K562 (cell line): ENCODE results near the gene CENPB. TPM values are rescaled to one million over a fixed set of nuclear protein-coding genes. Genes with fewer than 3 reads are reported as not detected.

Source experiments
- RAD21 ChIP-seq, 2 experiments: fragments of 250-450 bp in 1 of 2; fragments of 450-650 bp in 1 of 2; sonication (Bioruptor Pico) in 1 of 2; formaldehyde crosslinking in 1 of 2; IDR thresholded peaks in 1 of 2; conservative IDR thresholded peaks in 1 of 2; 2 replicates each; pipeline versions ENCODE4 v1.4.0 to v1.8.0; 2020 to 2022; ENCODE audit warnings: mild to moderate bottlenecking in 2 of 2, moderate library complexity in 1 of 2
- RFX1 ChIP-seq: fragments of 450-650 bp; IDR thresholded peaks from 2 replicates; pipeline ENCODE4 v1.6.1; 2016; ENCODE audit warnings: mild to moderate bottlenecking, moderate library complexity
- SP1 ChIP-seq: sonication (generic); formaldehyde crosslinking; IDR thresholded peaks from 2 replicates; pipeline ENCODE4 v1.8.1; 2022; ENCODE audit warnings: mild to moderate bottlenecking, missing genetic modification reagents
- STAT5B ChIP-seq: fragments of 250-450 bp; sonication (Bioruptor Pico); IDR thresholded peaks from 2 replicates; pipeline ENCODE4 v1.8.0; 2021; ENCODE audit warnings: mild to moderate bottlenecking, inconsistent platforms
- ZFP30 ChIP-seq: fragments of 250-450 bp; sonication (Bioruptor Pico); IDR thresholded peaks from 2 replicates; pipeline ENCODE4 v1.8.0; 2022; ENCODE audit warnings: moderate library complexity, mild to moderate bottlenecking, inconsistent platforms, borderline replicate concordance
- polyA plus RNA-seq, 8 experiments: library from polyadenylated mRNA; depleted of rRNA in 4 of 8; stranded (reverse) in 5 of 8; unstranded in 3 of 8; fragments of >200 nt; fragmentation: Nextera tagmentation in 2 of 8; fragmentation: Illumina TruSeq in 1 of 8; extraction: Ambion mirVana in 2 of 8; extraction: Trizol in 1 of 8; gene quantifications; 2 replicates each; pipeline versions ENCODE4 v1.2.1 to v1.2.3, GENCODE V29; 2011 to 2014; ENCODE audit warnings: inconsistent platforms in 1 of 8, missing spikeins in 1 of 8
- total RNA-seq, 7 experiments: library from RNA; depleted of rRNA in 6 of 7; stranded (reverse); fragments of >200 nt in 6 of 7; fragmentation: Illumina TruSeq in 2 of 7; extraction: Trizol in 2 of 7; gene quantifications; 2 replicates each; pipeline versions ENCODE4 v1.2.1 to v1.2.3, GENCODE V29; 2011 to 2021; ENCODE audit warnings: low replicate concordance in 1 of 7
- TF ChIP-seq, protein P1 (sequence below): fragments of 450-650 bp; IDR thresholded peaks from 2 replicates; pipeline ENCODE4 v1.6.1; 2016; ENCODE audit warnings: borderline replicate concordance
- TF ChIP-seq, protein P2 (sequence below), 2 experiments: fragments of 450-650 bp; IDR thresholded peaks; 2 replicates each; pipeline ENCODE4 v1.6.1; 2018; ENCODE audit warnings: mild to moderate bottlenecking in 2 of 2, low read depth in 1 of 2; ENCODE audit not compliant: partially characterized antibody in 2 of 2
- TF ChIP-seq, protein P3 (sequence below): fragments of 450-650 bp; IDR thresholded peaks from 2 replicates; pipeline ENCODE4 v1.6.1; 2017; ENCODE audit warnings: mild to moderate bottlenecking, moderate library complexity
- TF ChIP-seq, protein P4 (sequence below), 2 experiments: fragments of 450-650 bp; conservative IDR thresholded peaks; 2 replicates each; pipeline ENCODE4 v1.6.1; 2017; ENCODE audit warnings: mild to moderate bottlenecking in 2 of 2, moderate library complexity in 2 of 2
- TF ChIP-seq, protein P5 (sequence below): fragments of 200-800 bp; sonication (Bioruptor generic); IDR thresholded peaks from 2 replicates; pipeline ENCODE4 v1.6.1; 2017; ENCODE audit warnings: missing genetic modification characterization, missing compliant biosample characterization
- TF ChIP-seq, protein P6 (sequence below), 2 experiments: IDR thresholded peaks; 2 replicates each; pipeline ENCODE4 v1.6.1; 2011; ENCODE audit warnings: borderline replicate concordance in 1 of 2, control low read depth in 1 of 2, low read depth in 1 of 2, low read length in 1 of 2, mild to moderate bottlenecking in 1 of 2, mixed read lengths in 1 of 2, moderate library complexity in 1 of 2; ENCODE audit not compliant: insufficient read depth in 1 of 2, insufficient read length in 1 of 2, poor library complexity in 1 of 2, severe bottlenecking in 1 of 2; ENCODE audit errors: extremely low read depth in 1 of 2

CENPB gene
- total and polyA plus RNA-seq, 9 of the 15 experiments (the other 6 are each of a cell fraction or from before 2014, with no cell fraction given), result 0.17 to 70.8 (median 24.9) TPM

DNA sequence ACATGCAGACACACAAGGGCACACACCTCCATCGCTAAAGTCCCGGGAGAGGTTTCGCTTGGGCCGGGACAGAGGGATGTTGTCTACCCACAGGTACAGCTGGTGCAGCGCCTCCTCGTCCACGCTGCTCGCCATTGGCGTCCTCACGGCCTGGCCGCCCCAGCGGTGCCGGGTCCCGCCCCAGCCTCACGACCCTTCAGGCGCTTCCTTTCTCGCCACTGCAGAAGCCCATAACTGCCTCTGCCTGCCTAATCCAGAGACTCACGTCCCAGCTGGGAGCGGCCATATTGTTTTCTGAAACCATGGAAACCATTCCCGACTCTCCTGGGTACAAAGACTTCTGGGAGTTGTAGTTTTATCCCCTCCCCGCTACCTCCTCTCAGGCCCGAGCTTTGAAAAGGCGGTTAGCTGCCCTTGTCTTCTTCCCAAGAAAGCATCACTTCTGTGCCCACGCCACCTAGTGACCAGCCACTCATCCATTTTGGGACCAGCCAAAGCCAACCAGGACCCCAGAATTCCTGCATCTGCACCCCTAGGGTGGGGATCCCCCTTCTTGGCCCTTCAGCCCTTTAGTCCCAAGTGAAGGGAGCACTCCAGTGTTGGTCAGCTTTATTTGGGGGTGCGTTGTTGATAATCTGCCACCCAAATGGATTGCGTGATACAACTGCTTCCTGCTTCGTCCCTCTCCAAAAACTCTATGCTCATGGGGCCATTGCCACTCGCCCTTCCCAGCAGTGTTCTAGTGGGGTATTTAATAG is 5.2 kb downstream of the CENPB start, which contains the start of gene SPEF1 (continued):
- peak in 1 of 2 experiments; percentile 54; a peak in 2 of 4 replicates for TF ChIP-seq RAD21 (CRISPR knock-in tag; conservative IDR thresholded peaks at IDR 0.05 in 1 of 2, IDR thresholded peaks at IDR 0.05 in 1 of 2)
- TF ChIP-seq, protein P1, sequence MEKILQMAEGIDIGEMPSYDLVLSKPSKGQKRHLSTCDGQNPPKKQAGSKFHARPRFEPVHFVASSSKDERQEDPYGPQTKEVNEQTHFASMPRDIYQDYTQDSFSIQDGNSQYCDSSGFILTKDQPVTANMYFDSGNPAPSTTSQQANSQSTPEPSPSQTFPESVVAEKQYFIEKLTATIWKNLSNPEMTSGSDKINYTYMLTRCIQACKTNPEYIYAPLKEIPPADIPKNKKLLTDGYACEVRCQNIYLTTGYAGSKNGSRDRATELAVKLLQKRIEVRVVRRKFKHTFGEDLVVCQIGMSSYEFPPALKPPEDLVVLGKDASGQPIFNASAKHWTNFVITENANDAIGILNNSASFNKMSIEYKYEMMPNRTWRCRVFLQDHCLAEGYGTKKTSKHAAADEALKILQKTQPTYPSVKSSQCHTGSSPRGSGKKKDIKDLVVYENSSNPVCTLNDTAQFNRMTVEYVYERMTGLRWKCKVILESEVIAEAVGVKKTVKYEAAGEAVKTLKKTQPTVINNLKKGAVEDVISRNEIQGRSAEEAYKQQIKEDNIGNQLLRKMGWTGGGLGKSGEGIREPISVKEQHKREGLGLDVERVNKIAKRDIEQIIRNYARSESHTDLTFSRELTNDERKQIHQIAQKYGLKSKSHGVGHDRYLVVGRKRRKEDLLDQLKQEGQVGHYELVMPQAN, result peak; percentile 95
- peak; percentile 37; the same call in 1 of the 2 replicates for TF ChIP-seq SP1 (CRISPR knock-in tag)
- TF ChIP-seq STAT5B (CRISPR knock-in tag), result no peak
- TF ChIP-seq, protein P2, sequence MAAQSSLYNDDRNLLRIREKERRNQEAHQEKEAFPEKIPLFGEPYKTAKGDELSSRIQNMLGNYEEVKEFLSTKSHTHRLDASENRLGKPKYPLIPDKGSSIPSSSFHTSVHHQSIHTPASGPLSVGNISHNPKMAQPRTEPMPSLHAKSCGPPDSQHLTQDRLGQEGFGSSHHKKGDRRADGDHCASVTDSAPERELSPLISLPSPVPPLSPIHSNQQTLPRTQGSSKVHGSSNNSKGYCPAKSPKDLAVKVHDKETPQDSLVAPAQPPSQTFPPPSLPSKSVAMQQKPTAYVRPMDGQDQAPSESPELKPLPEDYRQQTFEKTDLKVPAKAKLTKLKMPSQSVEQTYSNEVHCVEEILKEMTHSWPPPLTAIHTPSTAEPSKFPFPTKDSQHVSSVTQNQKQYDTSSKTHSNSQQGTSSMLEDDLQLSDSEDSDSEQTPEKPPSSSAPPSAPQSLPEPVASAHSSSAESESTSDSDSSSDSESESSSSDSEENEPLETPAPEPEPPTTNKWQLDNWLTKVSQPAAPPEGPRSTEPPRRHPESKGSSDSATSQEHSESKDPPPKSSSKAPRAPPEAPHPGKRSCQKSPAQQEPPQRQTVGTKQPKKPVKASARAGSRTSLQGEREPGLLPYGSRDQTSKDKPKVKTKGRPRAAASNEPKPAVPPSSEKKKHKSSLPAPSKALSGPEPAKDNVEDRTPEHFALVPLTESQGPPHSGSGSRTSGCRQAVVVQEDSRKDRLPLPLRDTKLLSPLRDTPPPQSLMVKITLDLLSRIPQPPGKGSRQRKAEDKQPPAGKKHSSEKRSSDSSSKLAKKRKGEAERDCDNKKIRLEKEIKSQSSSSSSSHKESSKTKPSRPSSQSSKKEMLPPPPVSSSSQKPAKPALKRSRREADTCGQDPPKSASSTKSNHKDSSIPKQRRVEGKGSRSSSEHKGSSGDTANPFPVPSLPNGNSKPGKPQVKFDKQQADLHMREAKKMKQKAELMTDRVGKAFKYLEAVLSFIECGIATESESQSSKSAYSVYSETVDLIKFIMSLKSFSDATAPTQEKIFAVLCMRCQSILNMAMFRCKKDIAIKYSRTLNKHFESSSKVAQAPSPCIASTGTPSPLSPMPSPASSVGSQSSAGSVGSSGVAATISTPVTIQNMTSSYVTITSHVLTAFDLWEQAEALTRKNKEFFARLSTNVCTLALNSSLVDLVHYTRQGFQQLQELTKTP (IDR thresholded peaks at IDR 0.05; ENCODE audit: low read depth in 1 of 2, partially characterized antibody in 2 of 2), result peak in 1 of 2 experiments; percentile 92
- TF ChIP-seq, protein P3, sequence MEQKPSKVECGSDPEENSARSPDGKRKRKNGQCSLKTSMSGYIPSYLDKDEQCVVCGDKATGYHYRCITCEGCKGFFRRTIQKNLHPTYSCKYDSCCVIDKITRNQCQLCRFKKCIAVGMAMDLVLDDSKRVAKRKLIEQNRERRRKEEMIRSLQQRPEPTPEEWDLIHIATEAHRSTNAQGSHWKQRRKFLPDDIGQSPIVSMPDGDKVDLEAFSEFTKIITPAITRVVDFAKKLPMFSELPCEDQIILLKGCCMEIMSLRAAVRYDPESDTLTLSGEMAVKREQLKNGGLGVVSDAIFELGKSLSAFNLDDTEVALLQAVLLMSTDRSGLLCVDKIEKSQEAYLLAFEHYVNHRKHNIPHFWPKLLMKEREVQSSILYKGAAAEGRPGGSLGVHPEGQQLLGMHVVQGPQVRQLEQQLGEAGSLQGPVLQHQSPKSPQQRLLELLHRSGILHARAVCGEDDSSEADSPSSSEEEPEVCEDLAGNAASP, result no peak
- TF ChIP-seq RFX1, result peak; percentile 95
- no peak for TF ChIP-seq ZFP30 (CRISPR knock-in tag)
- TF ChIP-seq, protein P4, sequence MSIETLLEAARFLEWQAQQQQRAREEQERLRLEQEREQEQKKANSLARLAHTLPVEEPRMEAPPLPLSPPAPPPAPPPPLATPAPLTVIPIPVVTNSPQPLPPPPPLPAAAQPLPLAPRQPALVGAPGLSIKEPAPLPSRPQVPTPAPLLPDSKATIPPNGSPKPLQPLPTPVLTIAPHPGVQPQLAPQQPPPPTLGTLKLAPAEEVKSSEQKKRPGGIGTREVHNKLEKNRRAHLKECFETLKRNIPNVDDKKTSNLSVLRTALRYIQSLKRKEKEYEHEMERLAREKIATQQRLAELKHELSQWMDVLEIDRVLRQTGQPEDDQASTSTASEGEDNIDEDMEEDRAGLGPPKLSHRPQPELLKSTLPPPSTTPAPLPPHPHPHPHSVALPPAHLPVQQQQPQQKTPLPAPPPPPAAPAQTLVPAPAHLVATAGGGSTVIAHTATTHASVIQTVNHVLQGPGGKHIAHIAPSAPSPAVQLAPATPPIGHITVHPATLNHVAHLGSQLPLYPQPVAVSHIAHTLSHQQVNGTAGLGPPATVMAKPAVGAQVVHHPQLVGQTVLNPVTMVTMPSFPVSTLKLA (conservative IDR thresholded peaks at IDR 0.05), result peak in 1 of 2 experiments; percentile 62; a peak in 1 of 4 replicates
- TF ChIP-seq, protein P5, sequence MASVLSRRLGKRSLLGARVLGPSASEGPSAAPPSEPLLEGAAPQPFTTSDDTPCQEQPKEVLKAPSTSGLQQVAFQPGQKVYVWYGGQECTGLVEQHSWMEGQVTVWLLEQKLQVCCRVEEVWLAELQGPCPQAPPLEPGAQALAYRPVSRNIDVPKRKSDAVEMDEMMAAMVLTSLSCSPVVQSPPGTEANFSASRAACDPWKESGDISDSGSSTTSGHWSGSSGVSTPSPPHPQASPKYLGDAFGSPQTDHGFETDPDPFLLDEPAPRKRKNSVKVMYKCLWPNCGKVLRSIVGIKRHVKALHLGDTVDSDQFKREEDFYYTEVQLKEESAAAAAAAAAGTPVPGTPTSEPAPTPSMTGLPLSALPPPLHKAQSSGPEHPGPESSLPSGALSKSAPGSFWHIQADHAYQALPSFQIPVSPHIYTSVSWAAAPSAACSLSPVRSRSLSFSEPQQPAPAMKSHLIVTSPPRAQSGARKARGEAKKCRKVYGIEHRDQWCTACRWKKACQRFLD (CRISPR knock-in tag), result no peak
- TF ChIP-seq, protein P6, sequence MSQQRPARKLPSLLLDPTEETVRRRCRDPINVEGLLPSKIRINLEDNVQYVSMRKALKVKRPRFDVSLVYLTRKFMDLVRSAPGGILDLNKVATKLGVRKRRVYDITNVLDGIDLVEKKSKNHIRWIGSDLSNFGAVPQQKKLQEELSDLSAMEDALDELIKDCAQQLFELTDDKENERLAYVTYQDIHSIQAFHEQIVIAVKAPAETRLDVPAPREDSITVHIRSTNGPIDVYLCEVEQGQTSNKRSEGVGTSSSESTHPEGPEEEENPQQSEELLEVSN (IDR thresholded peaks at IDR 0.05; ENCODE audit: borderline replicate concordance in 1 of 2, extremely low read depth in 1 of 2, insufficient read depth in 1 of 2, insufficient read length in 1 of 2, low read depth in 1 of 2, low read length in 1 of 2, poor library complexity in 1 of 2, severe bottlenecking in 1 of 2), result no peak
